ENCODE measurements around the gene CLRN3.

CLRN3 gene

GRCh38 chr10:127848226-127848625, 44.5 kb downstream of the CLRN3 start:
- no peak for DNase-seq (ENCODE audit: low spot score)

GRCh38 chr10:127845756-127846155, 47.0 kb downstream of the CLRN3 start:
- no peak for DNase-seq (ENCODE audit: low spot score)

GRCh38 chr10:127840884-127841283, 51.9 kb downstream of the CLRN3 start:
- no peak for DNase-seq (ENCODE audit: low spot score)

GRCh38 chr10:127836966-127837365, 55.8 kb downstream of the CLRN3 start:
- DNase-seq (ENCODE audit: low spot score), result no peak

- DNase-seq (ENCODE audit: low spot score), result no peak
Measured at GRCh38 chr10:127836176-127836575, 56.6 kb downstream of the CLRN3 start.

GRCh38 chr10:127834791-127835190, 58.0 kb downstream of the CLRN3 start:
- DNase-seq (ENCODE audit: low spot score), result no peak

GRCh38 chr10:127834221-127834620, 58.5 kb downstream of the CLRN3 start:
- no peak for DNase-seq (ENCODE audit: low spot score)

- no peak for DNase-seq (ENCODE audit: low spot score)
Measured at GRCh38 chr10:127833804-127834203, 58.9 kb downstream of the CLRN3 start.

- no peak for DNase-seq (ENCODE audit: low spot score)
Measured at GRCh38 chr10:127832501-127832900, 60.2 kb downstream of the CLRN3 start.

GRCh38 chr10:127830414-127830813, 62.3 kb downstream of the CLRN3 start:
- no peak for DNase-seq (ENCODE audit: low spot score)

All from LoVo (cell line).